Neural cell (in vitro differentiated cells): ENCODE data around the gene GRHL1. TPM values are rescaled to one million over a fixed set of nuclear protein-coding genes. Genes with fewer than 3 reads are reported as not detected.

ENCODE experiments used
- H2AFZ ChIP-seq: fragments of 200-600, 300-800 bp; sonication (generic), shearing (Covaris generic); 2 replicates; pipeline ENCODE4 v1.6.0; 2014; ENCODE audit warnings: low read depth, mild to moderate bottlenecking, antibody characterized with exemption, low read length, moderate library complexity
- H3F3A ChIP-seq: fragments of 200-600 bp; shearing (Covaris generic); 2 replicates; pipeline ENCODE4 v1.6.1; 2016; ENCODE audit warnings: mild to moderate bottlenecking, moderate library complexity, mixed read lengths, antibody characterized with exemption, low read length; ENCODE audit not compliant: insufficient read depth, poor library complexity, severe bottlenecking
- H3K27ac ChIP-seq: fragments of 200-600, 300-800 bp; sonication (generic), shearing (Covaris generic); 2 replicates; pipeline ENCODE4 v1.5.1; 2014; ENCODE audit warnings: mild to moderate bottlenecking, low read length, moderate library complexity
- H3K27me3 ChIP-seq: fragments of 300-800, 200-600 bp; sonication (generic), shearing (Covaris generic); 2 replicates; pipeline ENCODE4 v1.6.0; 2014; ENCODE audit warnings: mild to moderate bottlenecking, low read depth, low read length, moderate library complexity; ENCODE audit not compliant: insufficient read depth
- H3K36me3 ChIP-seq: fragments of 300-800, 200-600 bp; sonication (generic), shearing (Covaris generic); 2 replicates; pipeline ENCODE4 v1.5.1; 2014; ENCODE audit warnings: mild to moderate bottlenecking, antibody characterized with exemption, low read length, moderate library complexity; ENCODE audit not compliant: insufficient read depth
- H3K4me2 ChIP-seq: fragments of 300-800, 200-600 bp; sonication (generic), shearing (Covaris generic); 2 replicates; pipeline ENCODE4 v1.6.0; 2014; ENCODE audit warnings: mild to moderate bottlenecking, low read length
- H3K4me3 ChIP-seq: fragments of 300-800, 200-600 bp; sonication (generic), shearing (Covaris generic); 2 replicates; pipeline ENCODE4 v1.5.1; 2014; ENCODE audit warnings: mild to moderate bottlenecking, low read length, moderate library complexity
- H3K79me2 ChIP-seq: fragments of 200-600 bp; shearing (Covaris generic); replicated peaks from 2 replicates; pipeline ENCODE4 v1.6.0; 2014; ENCODE audit warnings: mild to moderate bottlenecking, low read length, moderate library complexity; ENCODE audit not compliant: insufficient read depth
- H3K9ac ChIP-seq: fragments of 300-800, 200-600 bp; sonication (generic), shearing (Covaris generic); 2 replicates; pipeline ENCODE4 v1.6.1; 2016; ENCODE audit warnings: mild to moderate bottlenecking, low read length, mixed read lengths
- H3K9me2 ChIP-seq: fragments of 200-600 bp; shearing (Covaris generic); 2 replicates; pipeline ENCODE4 v1.6.1; 2016; ENCODE audit warnings: mild to moderate bottlenecking, low read length, mixed read lengths; ENCODE audit not compliant: insufficient read depth
- H3K9me3 ChIP-seq: fragments of 200-600, 300-800 bp; sonication (generic), shearing (Covaris generic); 2 replicates; pipeline ENCODE4 v1.6.1; 2016; ENCODE audit warnings: mild to moderate bottlenecking, mixed run types, low read length, moderate library complexity, mixed read lengths
- H4K20me1 ChIP-seq: fragments of 200-600 bp; shearing (Covaris generic); 2 replicates; pipeline ENCODE4 v1.6.1; 2016; ENCODE audit warnings: mild to moderate bottlenecking, mixed run types; ENCODE audit not compliant: insufficient read depth
- EP300 ChIP-seq: fragments of 450-650 bp; conservative IDR thresholded peaks from 2 replicates; pipeline ENCODE4 v1.6.1; 2014; ENCODE audit warnings: antibody characterized with exemption, mild to moderate bottlenecking, moderate library complexity; ENCODE audit not compliant: poor library complexity, severe bottlenecking
- EZH2 ChIP-seq: fragments of 200-600, 300-800 bp; shearing (Covaris generic), sonication (generic); IDR thresholded peaks from 2 replicates; pipeline ENCODE4 v1.6.1; 2014; ENCODE audit warnings: antibody characterized with exemption, low read length, borderline replicate concordance, mild to moderate bottlenecking; ENCODE audit not compliant: insufficient read depth, poor library complexity, severe bottlenecking
- MXI1 ChIP-seq: fragments of 450-650 bp; conservative IDR thresholded peaks from 2 replicates; pipeline ENCODE4 v1.6.1; 2014; ENCODE audit warnings: antibody characterized with exemption, mild to moderate bottlenecking; ENCODE audit not compliant: poor library complexity, severe bottlenecking
- POLR2AphosphoS5 ChIP-seq: IDR thresholded peaks from 2 replicates; pipeline ENCODE4 v1.6.1; 2012
- RAD21 ChIP-seq: fragments of 450-650 bp; conservative IDR thresholded peaks from 2 replicates; pipeline ENCODE4 v1.6.1; 2014; ENCODE audit warnings: antibody characterized with exemption, mild to moderate bottlenecking, moderate library complexity
- SMC3 ChIP-seq: fragments of 450-650 bp; conservative IDR thresholded peaks from 2 replicates; pipeline ENCODE4 v1.6.1; 2014; ENCODE audit warnings: antibody characterized with exemption, mild to moderate bottlenecking, moderate library complexity; ENCODE audit not compliant: poor library complexity
- TAF1 ChIP-seq: IDR thresholded peaks from 2 replicates; pipeline ENCODE4 v1.6.1; 2012; ENCODE audit warnings: low read depth
- polyA plus RNA-seq: library from polyadenylated mRNA; depleted of rRNA; stranded (reverse); fragments of >200 nt; gene quantifications from 2 replicates; pipeline ENCODE4 v1.2.3, GENCODE V29; 2014
- TF ChIP-seq, protein P1 (sequence below): fragments of 450-650 bp; IDR thresholded peaks from 2 replicates; pipeline ENCODE4 v1.5.1; 2014; ENCODE audit warnings: antibody characterized with exemption, mild to moderate bottlenecking, moderate library complexity; ENCODE audit not compliant: poor library complexity, severe bottlenecking
- TF ChIP-seq, protein P2 (sequence below): IDR thresholded peaks from 2 replicates; pipeline ENCODE4 v1.6.1; 2012; ENCODE audit warnings: borderline replicate concordance

The GRHL1 gene
- polyA plus RNA-seq, 1 donor from 2014 or later, result 26.3 TPM

DNA sequence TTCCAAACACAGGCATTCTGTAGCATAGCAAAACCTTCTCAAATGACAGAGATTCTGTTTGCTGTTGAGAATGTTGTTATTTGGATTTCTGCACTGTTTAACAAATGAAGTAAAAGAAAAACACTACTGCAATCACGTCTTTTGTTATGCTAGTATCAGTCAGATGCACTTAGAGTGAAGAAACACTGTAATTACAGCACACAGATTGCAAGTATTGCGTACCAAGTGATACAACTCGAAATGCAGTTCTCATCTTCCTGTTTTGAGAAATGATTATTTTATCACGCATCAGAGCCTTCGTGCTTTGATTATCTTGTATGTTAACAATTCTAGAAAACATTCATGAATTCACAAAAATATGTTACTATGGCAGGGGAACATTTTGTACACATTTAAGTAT is 50.1 kb downstream of the GRHL1 start:
- H3K9ac ChIP-seq, result no peak overlapping the region
- no peaks in the 10 kb centered on the region for H3K9me2 ChIP-seq
- H3K27ac ChIP-seq, result no peak overlapping the region
- no peak overlapping the region for H2AFZ ChIP-seq
- H3K4me3 ChIP-seq, result no peak overlapping the region
- peaks cover 7% of the 10 kb centered on the region for H3K36me3 ChIP-seq
- no peaks in the 10 kb centered on the region for H4K20me1 ChIP-seq
- no peaks in the 10 kb centered on the region for H3K9me3 ChIP-seq
- no peaks in the 10 kb centered on the region for H3K79me2 ChIP-seq
- H3K27me3 ChIP-seq, result no peaks in the 10 kb centered on the region
- TF ChIP-seq MXI1, result no peak
- no peak for TF ChIP-seq TAF1
- TF ChIP-seq POLR2AphosphoS5, result no peak
- TF ChIP-seq SMC3, result no peak
- TF ChIP-seq EP300, result no peak
- TF ChIP-seq EZH2, result no peak
- TF ChIP-seq RAD21, result no peak
- H3F3A ChIP-seq, result no peaks in the 10 kb centered on the region
- no peak overlapping the region for H3K4me2 ChIP-seq

DNA sequence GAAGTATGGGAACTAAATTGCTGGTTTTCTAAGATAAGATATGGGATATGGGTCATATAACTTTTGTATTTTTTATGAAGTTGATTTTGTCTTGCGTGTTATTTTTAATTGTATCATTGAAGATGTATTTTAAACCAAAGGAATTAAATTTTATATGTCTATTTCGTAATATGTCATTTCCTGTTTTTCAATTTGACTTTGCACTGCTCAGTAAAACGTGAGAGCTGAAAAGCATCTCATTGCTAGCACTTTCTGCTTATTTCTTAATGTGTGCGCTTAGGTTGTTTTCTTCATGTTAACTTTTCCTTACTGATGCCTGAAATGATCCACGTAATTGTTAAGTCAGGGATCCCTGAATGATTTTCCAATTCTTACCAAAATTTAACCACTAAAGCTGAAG is 50.6 kb downstream of the GRHL1 start:
- H4K20me1 ChIP-seq, result no peaks in the 10 kb centered on the region
- no peak overlapping the region for H3K4me2 ChIP-seq
- H3K36me3 ChIP-seq, result peaks cover 7% of the 10 kb centered on the region
- no peak overlapping the region for H3K27ac ChIP-seq
- H3K79me2 ChIP-seq, result no peaks in the 10 kb centered on the region
- H3F3A ChIP-seq, result no peaks in the 10 kb centered on the region
- no peak for TF ChIP-seq EZH2
- TF ChIP-seq MXI1, result no peak
- TF ChIP-seq, protein P1, sequence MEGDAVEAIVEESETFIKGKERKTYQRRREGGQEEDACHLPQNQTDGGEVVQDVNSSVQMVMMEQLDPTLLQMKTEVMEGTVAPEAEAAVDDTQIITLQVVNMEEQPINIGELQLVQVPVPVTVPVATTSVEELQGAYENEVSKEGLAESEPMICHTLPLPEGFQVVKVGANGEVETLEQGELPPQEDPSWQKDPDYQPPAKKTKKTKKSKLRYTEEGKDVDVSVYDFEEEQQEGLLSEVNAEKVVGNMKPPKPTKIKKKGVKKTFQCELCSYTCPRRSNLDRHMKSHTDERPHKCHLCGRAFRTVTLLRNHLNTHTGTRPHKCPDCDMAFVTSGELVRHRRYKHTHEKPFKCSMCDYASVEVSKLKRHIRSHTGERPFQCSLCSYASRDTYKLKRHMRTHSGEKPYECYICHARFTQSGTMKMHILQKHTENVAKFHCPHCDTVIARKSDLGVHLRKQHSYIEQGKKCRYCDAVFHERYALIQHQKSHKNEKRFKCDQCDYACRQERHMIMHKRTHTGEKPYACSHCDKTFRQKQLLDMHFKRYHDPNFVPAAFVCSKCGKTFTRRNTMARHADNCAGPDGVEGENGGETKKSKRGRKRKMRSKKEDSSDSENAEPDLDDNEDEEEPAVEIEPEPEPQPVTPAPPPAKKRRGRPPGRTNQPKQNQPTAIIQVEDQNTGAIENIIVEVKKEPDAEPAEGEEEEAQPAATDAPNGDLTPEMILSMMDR, result no peak
- no peak for TF ChIP-seq POLR2AphosphoS5
- TF ChIP-seq, protein P2, sequence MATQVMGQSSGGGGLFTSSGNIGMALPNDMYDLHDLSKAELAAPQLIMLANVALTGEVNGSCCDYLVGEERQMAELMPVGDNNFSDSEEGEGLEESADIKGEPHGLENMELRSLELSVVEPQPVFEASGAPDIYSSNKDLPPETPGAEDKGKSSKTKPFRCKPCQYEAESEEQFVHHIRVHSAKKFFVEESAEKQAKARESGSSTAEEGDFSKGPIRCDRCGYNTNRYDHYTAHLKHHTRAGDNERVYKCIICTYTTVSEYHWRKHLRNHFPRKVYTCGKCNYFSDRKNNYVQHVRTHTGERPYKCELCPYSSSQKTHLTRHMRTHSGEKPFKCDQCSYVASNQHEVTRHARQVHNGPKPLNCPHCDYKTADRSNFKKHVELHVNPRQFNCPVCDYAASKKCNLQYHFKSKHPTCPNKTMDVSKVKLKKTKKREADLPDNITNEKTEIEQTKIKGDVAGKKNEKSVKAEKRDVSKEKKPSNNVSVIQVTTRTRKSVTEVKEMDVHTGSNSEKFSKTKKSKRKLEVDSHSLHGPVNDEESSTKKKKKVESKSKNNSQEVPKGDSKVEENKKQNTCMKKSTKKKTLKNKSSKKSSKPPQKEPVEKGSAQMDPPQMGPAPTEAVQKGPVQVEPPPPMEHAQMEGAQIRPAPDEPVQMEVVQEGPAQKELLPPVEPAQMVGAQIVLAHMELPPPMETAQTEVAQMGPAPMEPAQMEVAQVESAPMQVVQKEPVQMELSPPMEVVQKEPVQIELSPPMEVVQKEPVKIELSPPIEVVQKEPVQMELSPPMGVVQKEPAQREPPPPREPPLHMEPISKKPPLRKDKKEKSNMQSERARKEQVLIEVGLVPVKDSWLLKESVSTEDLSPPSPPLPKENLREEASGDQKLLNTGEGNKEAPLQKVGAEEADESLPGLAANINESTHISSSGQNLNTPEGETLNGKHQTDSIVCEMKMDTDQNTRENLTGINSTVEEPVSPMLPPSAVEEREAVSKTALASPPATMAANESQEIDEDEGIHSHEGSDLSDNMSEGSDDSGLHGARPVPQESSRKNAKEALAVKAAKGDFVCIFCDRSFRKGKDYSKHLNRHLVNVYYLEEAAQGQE, result no peak
- TF ChIP-seq TAF1, result no peak
- no peak for TF ChIP-seq SMC3
- no peaks in the 10 kb centered on the region for H3K9me2 ChIP-seq
- no peaks in the 10 kb centered on the region for H3K27me3 ChIP-seq
- no peak overlapping the region for H3K9ac ChIP-seq
- H3K4me3 ChIP-seq, result no peak overlapping the region
- H3K9me3 ChIP-seq, result no peaks in the 10 kb centered on the region
- H2AFZ ChIP-seq, result no peak overlapping the region
